Ammon's horn (tissue), 1 donor: ENCODE results near the gene NXPE3.
A peak's percentile ranks its signal among the peaks of the same experiment; 100 is the strongest.

Source experiments
- DNase-seq: peaks from one replicate; pipeline ENCODE4 v3.0.0-alpha.2; 2016; ENCODE audit warnings: low spot score

Gene NXPE3

DNA sequence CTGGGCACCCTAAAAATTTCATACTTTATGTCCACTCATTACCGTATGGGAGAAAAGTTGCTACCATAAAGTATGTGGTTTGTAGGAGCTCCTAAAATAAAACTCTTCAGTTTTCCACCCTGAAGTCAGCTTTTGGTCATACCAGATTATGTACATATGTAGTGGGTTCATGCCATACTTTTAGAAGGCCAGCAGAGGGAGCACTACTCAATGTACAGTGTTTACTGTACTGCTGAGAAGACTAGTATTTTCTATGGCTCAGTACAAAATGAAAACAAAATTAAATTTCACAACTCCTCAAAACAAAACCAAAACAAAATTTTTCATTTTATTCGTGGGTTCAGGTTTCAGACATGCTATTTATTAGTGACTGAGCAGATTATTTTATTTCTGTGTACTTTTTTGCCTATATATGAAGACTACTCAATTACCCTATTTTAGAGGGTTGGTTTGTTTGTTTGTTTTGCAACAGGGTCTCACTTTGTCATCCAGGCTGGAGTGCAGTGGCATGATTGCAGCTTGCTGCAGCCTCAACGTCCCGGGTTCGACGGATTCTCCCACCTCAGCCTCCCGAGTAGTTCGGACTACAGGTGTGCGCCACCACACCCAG is 24.3 kb downstream of the NXPE3 start:
- peak; percentile 90 for DNase-seq

DNA sequence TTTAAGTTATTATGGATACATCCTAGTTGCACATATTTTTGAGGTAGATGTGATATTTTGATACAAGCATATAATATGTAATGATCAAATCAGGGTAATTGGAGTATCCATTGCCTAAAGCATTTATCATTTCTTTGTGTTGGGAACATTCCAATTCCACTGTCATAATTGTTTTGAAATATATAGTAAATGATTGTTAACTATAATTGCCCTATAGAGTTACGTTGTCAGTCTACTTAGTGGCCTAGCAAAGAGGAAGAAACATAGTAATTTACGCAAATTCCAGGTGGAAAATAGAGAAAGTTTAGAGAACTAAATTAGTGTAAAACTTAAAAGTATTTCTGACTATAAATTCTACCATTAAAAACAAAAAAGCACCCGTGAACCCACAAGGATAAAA is 24.9 kb downstream of the NXPE3 start:
- DNase-seq = no peak

DNA sequence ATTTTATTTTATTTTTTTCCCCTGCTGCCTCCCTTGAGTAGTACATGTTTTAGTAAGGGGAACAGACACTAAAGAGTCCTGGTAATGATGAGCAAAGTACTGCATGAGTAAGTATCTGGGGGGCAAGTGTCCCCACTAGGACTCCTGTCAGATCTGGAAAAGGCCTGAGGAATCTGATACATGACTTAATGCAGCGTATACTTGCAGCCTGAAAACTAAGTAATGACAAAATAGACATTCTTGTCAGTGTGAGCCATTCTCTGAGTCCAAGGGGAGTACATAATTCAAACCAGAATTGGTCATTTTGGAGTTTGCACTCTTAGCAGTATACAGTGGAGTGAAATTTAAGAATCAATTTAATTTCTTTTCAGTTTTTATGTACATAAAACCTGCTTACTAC is 27.5 kb downstream of the NXPE3 start:
- no peak for DNase-seq

DNA sequence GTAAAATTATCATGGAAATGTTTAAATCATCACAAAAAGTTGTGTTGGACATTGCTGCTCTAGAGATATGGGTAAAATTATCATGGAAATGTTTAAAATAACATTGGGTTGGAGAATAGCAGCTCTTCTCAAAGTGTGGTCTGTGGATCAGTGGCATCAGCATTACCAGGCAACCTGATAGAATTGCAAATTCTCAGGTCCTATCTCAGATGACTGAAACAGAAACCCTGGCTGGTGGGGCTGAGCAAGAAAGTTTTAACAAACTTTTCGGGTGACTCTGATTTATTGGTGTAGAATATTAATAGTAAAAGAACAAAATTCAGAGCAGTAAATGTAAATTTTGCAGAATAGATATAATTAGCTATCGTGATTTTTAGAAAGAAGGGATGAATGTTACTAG is 28.9 kb downstream of the NXPE3 start:
- DNase-seq = no peak

DNA sequence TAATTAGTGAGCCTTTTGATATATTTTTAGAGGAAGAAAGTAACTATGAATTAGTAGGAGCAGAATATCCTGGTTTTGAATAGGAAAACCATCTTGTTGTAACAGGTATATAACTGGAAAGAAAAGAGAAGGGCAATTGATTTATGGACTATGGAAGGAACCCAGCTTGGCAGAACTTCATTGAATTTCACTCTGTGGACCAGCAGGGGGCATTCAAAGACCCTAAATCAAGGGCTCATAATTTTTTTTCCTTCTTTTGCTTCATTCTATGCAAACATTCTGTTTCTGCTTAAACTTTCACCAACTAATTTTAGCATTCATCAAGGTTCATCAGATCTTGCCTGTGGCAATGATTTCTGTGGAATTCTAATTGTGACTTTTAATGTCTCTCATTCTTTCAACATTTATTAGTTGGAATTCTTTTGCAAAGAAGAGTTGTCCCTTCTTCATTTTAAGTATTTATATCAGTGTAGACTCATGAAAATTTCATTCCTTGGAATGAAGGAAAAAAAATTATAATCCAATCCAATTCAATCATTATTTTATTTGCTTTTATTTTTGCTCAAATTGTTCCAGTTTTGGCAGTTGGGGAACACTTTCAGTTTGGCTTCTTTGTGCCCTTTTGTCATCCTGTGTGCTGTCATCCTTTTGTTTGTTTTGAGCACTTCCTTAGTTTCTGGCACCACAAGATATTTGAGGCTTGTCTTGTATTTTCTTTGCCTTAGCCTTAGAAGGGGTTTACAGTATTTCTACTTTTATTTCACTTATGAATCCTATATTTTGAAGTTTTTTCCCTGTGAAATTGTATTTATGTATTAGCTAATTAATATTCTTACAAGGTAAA is 30.4 kb downstream of the NXPE3 start:
- peak; percentile 32 for DNase-seq

DNA sequence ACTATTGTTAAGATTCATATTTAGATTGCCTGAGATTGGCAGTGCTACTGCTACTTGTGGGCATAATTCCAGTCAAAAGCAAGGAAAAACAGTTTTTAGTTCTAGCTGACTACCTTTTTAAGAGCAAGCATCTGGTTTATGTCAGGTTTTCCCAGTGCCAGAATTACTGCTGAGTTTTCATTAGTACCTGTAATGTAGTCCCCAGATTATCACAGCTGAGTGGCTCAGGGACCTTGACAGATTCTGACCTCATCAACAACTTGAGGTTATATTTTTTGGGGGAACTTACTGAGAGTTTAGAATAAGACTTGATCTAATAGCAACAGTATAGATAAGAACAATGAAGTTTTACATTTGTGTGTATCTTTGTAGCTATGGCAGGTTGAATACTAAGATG is 31.0 kb downstream of the NXPE3 start:
- no peak for DNase-seq

DNA sequence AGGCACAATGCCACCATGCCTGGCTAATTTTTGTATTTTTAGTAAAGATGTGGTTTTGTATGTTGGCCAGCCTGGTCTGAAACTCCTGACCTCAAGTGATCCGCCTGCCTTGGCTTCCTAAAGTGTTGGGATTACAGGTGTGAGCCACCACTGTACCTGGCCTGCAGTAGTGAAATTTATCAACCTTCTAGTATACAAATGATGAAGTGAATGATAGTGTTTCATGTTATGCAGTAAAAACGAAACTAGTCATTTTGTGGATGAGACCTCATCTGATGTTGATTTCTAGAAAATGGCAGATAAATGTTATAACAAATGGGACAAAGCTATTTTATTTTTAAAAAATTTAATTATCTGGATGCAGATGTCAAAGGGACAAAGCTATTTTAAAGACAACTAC is 32.9 kb downstream of the NXPE3 start:
- no peak for DNase-seq

DNA sequence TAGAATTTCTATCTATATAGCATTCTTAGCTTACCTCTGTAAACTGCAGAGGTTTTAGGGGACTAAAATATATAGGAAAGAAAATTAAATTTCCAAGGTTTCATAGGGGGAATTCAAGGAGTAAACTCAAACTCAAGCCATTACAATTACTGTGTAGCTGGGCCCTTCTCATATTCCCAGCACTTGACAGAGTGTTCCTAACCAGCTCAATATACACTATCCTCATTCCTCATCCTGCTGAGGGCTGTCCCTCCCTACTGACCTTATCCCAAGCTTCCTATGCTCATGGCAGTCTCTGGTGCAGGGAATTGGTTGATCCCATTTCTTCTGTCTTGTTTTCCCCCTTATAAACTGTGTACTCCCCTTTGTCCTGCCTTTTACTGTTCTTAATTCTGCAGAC is 33.9 kb downstream of the NXPE3 start:
- no peak for DNase-seq

DNA sequence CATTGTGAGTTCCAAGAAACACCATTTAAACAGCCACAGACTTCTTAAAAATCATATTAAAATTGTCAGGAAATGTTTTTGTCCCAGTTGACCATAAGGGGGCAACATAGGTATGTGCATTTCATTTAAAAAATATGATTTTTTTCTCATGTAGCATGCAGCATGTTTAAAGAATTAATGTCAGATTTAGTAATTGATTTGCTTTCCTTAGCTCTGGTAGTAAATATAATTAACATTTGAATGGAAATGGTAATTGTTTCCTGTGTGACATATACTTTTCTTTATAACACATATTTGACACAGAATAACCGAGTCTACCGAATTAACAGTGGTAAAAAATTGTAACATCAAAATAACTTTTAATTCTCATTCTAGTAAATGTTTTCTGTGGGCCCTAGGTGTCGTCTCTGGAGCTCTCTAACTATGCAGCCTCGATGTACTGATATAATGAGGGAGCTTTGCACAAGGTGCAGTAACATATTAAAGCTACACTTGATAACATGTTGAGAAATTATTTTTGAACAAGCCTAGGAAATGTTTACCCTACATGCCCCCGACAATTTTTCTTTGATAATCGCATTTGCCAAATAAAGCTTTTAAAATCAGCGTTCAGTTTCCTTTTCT is 34.9 kb downstream of the NXPE3 start:
- DNase-seq = no peak

DNA sequence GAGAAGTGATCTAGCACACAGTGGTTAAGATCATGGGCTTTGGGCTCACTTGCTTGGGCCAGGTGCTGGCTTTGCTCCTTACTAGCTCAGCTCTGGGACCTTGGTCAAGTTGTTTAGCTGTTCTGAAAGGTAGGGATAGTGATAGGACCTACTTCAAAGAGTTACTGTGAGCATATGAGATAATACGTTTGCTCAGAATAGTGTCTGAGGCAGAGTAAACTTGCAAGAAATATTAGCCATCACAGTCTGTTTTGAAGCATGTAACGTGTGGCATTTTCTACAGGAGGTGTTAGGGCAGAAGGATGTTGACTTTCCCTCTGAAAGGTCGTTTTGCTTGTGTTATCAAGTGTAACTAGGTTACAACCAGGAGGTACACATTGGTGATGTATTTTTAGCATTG is 35.8 kb downstream of the NXPE3 start:
- DNase-seq = no peak

DNA sequence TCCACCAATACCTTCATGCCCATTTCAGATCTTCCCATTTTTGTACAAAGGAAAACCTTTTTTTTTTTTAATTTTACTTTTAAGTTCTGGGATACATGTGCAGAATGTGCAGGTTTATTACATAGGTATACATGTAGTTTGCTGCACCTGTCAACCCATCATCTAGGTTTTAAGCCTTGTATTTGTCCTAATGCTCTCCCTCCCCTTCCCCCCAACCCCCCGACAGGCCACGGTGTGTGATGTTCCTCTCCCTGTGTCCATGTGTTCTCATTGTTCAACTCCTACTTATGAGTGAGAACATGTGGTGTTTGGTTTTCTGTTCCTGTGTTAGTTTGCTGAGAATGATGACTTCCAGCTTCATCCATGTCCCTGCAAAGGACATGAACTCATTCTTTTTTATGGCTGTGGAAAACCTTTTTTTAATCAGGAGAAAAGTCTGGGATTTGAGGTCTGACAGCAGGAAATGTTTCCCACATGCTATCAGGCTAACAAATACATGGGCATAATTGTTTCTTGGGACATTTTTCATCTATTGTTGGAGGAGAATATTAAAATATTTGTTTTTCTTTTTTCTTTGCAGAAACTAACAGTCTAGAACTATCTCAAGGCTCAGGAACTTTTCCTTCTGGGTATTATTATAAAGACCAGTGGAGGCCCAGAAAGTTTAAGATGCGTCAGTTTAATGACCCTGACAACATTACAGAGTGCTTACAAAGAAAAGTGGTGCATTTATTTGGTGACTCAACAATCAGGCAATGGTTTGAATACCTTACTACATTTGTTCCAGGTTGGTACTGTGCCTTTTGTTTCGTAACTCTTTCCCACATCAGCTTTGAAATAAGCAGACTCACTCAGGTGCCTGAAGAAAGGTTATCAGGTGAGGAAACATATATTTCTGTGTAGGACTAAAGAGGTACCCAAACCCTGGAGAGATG is 37.5 kb downstream of the NXPE3 start:
- no peak for DNase-seq

DNA sequence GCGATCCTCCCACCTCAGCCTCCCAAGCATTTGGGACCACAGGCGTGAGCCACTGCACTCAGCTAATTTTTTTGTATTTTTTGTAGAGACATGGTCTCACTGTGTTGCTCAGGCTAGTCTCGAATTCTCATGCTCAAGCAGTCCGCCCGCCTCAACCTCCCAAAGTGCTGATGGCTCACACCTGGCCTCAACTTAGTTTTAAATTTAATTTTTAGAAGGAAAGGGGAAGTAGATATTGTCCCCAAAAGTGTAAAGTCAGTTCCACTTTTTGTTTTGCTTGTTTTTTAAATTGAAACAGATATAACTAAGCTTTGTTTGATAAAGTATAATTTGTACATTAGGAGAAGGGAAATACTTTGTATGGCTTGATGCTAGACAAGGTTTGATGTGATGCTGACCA is 39.0 kb downstream of the NXPE3 start:
- DNase-seq = no peak

DNA sequence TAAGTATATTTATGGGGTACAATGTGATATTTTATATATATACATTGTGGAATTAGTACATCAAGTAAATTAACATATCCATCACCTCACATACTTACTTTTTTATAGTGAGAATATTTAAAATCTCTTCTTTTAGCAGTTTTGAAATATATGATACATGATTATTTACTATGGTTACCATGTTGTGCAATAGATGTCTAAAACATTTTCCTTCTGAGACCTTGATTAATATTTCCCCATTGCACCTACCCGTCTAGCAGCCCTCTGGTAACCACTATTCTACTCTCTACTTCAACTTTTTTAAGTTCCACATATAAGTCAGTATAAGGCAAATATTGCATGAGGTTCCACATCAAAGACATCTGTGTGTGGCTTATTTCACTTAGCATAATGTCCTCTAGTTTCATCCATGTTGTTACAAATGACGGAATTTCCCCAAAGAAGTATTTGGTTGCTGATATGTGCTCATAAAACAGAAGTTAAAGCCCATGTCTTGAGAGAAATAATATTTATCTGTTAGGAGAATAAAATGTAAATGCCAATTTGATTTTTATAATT is 40.7 kb downstream of the NXPE3 start:
- DNase-seq = no peak

DNA sequence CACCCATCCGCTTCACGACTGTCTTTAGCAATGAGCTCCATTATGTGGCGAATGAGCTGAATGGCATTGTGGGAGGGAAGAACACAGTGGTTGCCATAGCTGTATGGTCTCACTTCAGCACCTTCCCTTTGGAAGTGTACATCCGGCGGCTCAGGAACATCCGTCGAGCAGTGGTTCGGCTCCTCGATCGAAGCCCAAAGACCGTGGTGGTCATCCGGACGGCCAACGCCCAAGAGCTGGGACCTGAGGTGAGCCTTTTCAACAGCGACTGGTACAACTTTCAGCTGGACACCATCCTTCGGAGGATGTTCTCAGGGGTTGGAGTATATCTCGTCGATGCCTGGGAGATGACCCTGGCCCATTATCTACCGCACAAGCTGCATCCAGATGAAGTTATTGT is 42.5 kb downstream of the NXPE3 start:
- DNase-seq = no peak

DNA sequence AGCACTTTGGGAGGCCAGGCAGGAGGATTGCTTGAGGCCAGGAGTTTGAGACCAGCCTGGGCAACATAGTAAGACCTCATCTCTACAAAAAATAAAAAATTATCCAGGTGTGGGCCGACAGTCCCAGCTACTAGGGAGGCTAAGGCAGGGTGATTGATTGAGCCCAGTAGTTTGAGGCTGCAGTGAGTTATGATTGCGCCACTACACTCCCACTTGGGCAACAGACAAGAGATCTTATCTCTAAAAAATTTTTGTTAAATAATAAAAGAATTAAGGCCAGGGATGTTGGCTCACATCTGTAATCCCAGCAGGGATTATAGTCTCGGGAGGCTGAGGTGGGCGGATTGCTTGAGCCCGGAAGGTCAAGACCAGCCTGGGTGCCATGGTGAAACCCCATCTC is 44.5 kb downstream of the NXPE3 start:
- DNase-seq = no peak

DNA sequence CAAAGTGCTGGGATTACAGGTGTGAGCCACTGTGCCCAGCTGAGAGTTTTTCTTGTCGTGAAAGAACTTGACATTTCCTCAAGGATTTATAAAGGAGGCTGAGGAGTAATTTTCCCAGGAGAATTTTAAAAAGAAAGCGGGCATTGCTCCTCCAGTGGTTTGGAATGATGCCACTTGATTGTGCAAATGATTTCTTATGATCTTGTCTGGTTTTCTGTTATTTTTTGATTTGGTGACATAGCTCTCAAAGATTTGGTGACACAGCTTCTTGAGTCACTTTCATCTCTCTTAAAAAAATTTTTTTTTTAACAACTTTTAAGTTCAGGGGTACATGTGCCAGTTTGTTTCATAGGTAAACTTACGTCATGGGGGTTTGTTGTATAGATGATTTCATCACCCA is 45.7 kb downstream of the NXPE3 start:
- no peak for DNase-seq

DNA sequence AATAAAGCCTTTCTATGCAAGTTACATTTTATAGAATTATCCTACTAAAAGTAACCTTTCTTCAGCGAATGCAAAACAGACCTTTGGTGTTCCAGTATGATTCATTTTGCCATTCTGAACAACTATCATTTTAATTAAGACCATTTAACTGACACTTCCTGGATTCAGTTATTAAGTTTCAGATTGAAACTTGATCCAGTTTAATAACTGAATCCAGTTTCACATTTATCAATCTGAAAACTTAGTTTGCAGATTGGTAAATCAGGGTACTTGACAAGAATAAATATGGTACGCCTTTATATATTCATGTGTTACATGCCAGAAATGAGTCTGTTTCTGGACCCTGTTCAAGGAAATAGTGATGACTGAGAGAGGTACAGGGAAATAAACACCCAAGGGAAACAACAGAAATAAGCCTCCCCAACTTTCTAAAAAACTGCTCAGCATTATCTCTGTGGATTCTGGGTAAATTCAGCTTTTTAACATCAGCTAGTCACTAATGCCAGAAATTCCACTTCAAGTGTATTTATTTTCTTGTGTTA is 47.0 kb downstream of the NXPE3 start:
- no peak for DNase-seq

DNA sequence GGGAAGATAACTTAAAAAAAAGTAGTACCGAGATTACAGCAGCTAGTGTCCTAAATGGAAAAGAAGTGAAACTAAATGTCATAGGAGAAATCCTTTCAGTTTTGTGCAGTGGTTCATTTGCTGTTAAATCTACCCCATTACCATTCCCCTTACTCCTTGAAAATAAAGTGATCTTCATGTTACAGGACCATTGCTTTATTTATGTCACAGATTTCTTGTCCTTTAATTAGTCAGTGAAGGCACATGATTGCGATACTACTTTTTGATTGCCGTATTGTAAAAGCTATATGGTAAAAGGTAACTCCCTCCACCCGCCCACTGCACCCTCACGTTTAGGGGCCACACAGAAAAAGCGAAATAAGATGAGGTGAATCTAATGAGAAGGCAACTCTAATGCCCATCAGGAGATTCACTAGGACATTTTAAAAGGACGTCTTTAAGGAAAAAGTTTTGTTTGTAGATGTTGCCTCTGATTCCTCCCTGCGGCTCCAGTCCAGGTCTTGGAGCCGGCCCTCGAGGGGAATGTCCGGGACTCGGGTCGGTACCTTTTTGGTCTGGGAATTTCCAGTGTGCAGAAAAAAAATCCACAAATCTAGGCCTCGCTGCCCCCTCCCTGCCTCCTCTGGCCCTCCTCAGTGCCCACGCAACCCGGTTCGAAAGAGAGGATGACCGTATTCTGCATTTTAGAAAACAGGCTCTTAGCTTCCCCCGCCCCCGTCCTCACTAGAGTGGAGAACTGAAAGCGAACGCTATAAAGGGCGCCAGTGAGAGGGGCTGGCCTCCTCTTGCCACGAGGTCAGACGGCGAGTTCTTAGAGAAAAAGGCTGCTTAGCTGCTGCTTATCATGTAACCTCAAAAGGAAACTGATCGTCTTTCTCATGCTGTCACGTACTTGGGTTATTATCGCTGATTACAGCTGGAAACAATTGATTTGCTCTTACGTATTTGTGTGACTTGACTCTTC is 48.5 kb downstream of the NXPE3 start:
- peak; percentile 81 for DNase-seq

DNA sequence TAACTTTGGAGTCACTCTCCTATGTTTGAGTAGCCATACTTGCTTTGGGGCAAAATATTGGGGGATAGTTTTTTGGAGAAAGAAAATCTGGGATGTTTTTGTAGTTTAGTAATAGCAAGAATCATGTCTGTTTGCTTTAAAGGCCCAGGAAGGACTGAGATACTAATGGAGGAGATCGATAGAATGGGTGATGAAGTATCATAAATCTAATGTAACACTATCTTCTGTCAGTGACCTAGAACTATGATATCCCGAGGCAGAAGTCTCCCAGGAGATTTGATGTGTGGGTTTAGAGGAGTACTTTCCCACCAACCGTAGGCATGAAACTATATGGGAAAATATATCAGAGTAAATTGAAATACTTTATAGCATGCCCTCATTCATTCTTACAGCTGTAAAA is 49.3 kb downstream of the NXPE3 start:
- no peak for DNase-seq

DNA sequence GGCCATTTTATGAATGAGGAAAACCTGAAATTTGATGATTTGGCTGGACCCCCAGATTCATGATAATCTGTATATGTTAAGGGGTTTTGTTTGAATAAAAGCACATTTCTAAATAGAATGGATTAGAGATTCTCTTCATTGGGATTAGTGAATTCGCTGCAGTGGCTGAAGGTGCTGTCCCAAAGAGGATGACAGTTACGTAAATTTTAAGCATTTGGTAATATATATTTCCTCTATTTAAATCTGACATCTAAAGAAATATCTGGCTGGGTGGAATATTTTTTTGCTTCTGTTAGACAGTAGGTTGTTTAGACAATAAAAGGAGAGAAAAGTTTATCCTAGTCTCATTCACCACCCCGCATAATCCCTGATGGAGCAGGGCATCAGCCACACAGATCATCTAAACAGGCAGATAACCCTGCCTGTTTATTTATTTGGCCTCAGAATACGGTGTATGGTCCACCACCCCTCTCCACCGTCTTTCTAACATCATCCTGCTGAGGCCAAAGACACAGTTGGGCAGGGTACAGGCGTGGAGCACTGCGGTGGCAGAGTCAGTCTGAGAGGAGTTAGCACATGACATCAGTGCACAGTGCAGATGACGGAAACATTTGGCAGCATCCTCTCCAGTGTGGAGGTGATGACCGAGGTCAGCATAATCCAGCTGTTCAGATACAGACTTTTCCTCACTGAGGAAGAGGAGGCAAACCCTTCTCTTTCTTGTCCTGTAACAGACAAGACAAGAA is 49.9 kb downstream of the NXPE3 start:
- peak; percentile 61 for DNase-seq
